PC-3 (cell line): ENCODE data around the gene TNFSF8. TPM values are rescaled to one million over a fixed set of nuclear protein-coding genes. Genes with fewer than 3 reads are reported as not detected.

Source experiments
- ATAC-seq: fragments of 200-7000 bp; cut with Tn5 transposase; 2 replicates; pipeline ENCODE4 v1.9.1; 2020; ENCODE audit warnings: mild to moderate bottlenecking, moderate library complexity
- BruUV-seq: library from RNA; stranded (reverse); fragments of 400-500 nt; replicated peaks from 2 replicates; lab custom pipeline; 2021; lab: Mats Ljungman, UMichigan
- CTCF ChIA-PET: fragments of 300-600 bp; sonication (Branson Sonifier 250); formaldehyde crosslinking; loops from one replicate; lab custom pipeline; 2022; ENCODE audit warnings: antibody characterized with exemption; lab: Charles Lee
- POLR2A ChIA-PET: fragments of 300-600 bp; sonication (Branson Sonifier 250); formaldehyde crosslinking; loops from one replicate; lab custom pipeline; 2022; ENCODE audit warnings: antibody characterized with exemption; ENCODE audit not compliant: unreplicated experiment; lab: Charles Lee
- DNase-seq: peaks from one replicate; pipeline ENCODE4 v3.0.0-alpha.2; 2015
- H2AFZ ChIP-seq: fragments of 300-600 bp; sonication (generic); 2 replicates; pipeline ENCODE4 v1.6.0; 2016; ENCODE audit warnings: antibody characterized with exemption, low read length
- H3F3A ChIP-seq: fragments of 300-600 bp; sonication (generic); one replicate; pipeline ENCODE4 v1.6.0; 2017; ENCODE audit warnings: antibody characterized with exemption, low read length, control low read depth, mild to moderate bottlenecking; ENCODE audit not compliant: unreplicated experiment
- H3K27ac ChIP-seq: fragments of 300-600 bp; sonication (generic); 2 replicates; pipeline ENCODE4 v1.5.1; 2016; ENCODE audit warnings: mild to moderate bottlenecking, low read length
- H3K27me3 ChIP-seq: fragments of 300-600 bp; sonication (generic); 2 replicates; pipeline ENCODE4 v1.6.1; 2016; ENCODE audit warnings: low read length, mixed read lengths
- H3K36me3 ChIP-seq: fragments of 300-600 bp; sonication (generic); 2 replicates; pipeline ENCODE4 v1.6.1; 2016; ENCODE audit warnings: low read depth, mixed run types, low read length, mixed read lengths
- H3K4me1 ChIP-seq: fragments of 300-600 bp; sonication (generic); 2 replicates; pipeline ENCODE4 v1.5.1; 2016; ENCODE audit warnings: low read length; ENCODE audit not compliant: insufficient read depth
- H3K4me2 ChIP-seq: fragments of 300-600 bp; sonication (generic); 2 replicates; pipeline ENCODE4 v1.6.0; 2016; ENCODE audit warnings: low read length
- H3K4me3 ChIP-seq: fragments of 300-600 bp; sonication (generic); 2 replicates; pipeline ENCODE4 v1.5.1; 2016; ENCODE audit warnings: mild to moderate bottlenecking, low read length, mixed read lengths
- H3K79me2 ChIP-seq: fragments of 300-600 bp; sonication (generic); 2 replicates; pipeline ENCODE4 v1.6.1; 2017; ENCODE audit warnings: low read length, mixed read lengths
- H3K9ac ChIP-seq: fragments of 300-600 bp; sonication (generic); 2 replicates; pipeline ENCODE4 v1.6.0; 2016; ENCODE audit warnings: mild to moderate bottlenecking, low read length
- H3K9me2 ChIP-seq: fragments of 300-600 bp; sonication (generic); replicated peaks from 2 replicates; pipeline ENCODE4 v1.6.1; 2016; ENCODE audit warnings: mixed run types, low read length, mixed read lengths
- H3K9me3 ChIP-seq: fragments of 300-600 bp; sonication (generic); 2 replicates; pipeline ENCODE4 v1.6.1; 2016; ENCODE audit warnings: low read length, mixed read lengths
- H4K20me1 ChIP-seq: fragments of 300-600 bp; sonication (generic); 2 replicates; pipeline ENCODE4 v1.6.1; 2016; ENCODE audit warnings: low read length, mixed read lengths
- EZH2 ChIP-seq: fragments of 300-600 bp; sonication (generic); IDR thresholded peaks from one replicate; pipeline ENCODE4 v1.6.1; 2017; ENCODE audit warnings: antibody characterized with exemption, mild to moderate bottlenecking, low read length; ENCODE audit not compliant: unreplicated experiment
- EZH2phosphoT487 ChIP-seq: fragments of 300-600 bp; sonication (generic); IDR thresholded peaks from 2 replicates; pipeline ENCODE4 v1.6.1; 2018; ENCODE audit warnings: mild to moderate bottlenecking, antibody characterized with exemption, low read length, borderline replicate concordance
- intact Hi-C: fragments of 100-400 bp; cut with micrococcal nuclease; formaldehyde crosslinking; loops from 2 replicates; pipeline ENCODE4 v1.9.0; 2023
- total RNA-seq: library from RNA; depleted of rRNA; stranded (reverse); fragments of >200 nt; gene quantifications from 2 replicates; pipeline ENCODE4 v1.2.3, GENCODE V29; 2014
- TF ChIP-seq, protein P1 (sequence below): fragments of 300-600 bp; sonication (generic); conservative IDR thresholded peaks from 2 replicates; pipeline ENCODE4 v1.5.1; 2017; ENCODE audit warnings: antibody characterized with exemption, low read depth, mild to moderate bottlenecking, low read length

The TNFSF8 gene
- total RNA-seq, 1 experiment from 2014 or later: not detected

DNA sequence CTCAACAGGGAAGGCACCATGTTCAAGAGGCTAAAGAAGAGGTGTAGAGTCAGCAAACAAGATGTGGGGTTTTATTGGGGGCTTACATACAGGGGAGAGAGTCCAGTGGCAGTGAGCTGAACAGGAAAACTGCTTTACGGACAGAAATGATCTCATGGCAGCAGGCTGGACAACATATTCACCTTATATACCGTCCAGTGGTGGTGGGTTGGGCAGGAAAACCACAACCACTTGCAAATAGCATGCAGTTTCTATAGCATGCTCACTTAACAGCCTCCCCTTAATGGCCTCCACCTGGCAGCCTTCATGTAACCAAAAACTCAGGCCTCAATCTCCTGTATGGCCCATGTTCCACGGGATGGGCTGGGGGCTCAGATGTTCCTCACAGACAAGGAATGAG lies 5.4 kb downstream of the TNFSF8 start:
- ATAC-seq: no peak
- H4K20me1 ChIP-seq: no peaks in the 10 kb centered on the region
- H2AFZ ChIP-seq: no peak overlapping the region
- CTCF ChIA-PET: no interaction called here
- H3F3A ChIP-seq: no peaks in the 10 kb centered on the region
- no peaks in the 10 kb centered on the region for H3K79me2 ChIP-seq
- intact Hi-C loops: no loop called here
- no peak for DNase-seq
- no peaks in the 10 kb centered on the region for H3K27me3 ChIP-seq
- H3K4me3 ChIP-seq: no peak overlapping the region
- POLR2A ChIA-PET: no interaction called here
- no peaks in the 10 kb centered on the region for H3K9me3 ChIP-seq
- TF ChIP-seq, protein P1, sequence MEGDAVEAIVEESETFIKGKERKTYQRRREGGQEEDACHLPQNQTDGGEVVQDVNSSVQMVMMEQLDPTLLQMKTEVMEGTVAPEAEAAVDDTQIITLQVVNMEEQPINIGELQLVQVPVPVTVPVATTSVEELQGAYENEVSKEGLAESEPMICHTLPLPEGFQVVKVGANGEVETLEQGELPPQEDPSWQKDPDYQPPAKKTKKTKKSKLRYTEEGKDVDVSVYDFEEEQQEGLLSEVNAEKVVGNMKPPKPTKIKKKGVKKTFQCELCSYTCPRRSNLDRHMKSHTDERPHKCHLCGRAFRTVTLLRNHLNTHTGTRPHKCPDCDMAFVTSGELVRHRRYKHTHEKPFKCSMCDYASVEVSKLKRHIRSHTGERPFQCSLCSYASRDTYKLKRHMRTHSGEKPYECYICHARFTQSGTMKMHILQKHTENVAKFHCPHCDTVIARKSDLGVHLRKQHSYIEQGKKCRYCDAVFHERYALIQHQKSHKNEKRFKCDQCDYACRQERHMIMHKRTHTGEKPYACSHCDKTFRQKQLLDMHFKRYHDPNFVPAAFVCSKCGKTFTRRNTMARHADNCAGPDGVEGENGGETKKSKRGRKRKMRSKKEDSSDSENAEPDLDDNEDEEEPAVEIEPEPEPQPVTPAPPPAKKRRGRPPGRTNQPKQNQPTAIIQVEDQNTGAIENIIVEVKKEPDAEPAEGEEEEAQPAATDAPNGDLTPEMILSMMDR: no peak
- TF ChIP-seq EZH2 (no peak), EZH2phosphoT487 (no peak)
- no peak overlapping the region for H3K9ac ChIP-seq
- no peak overlapping the region for H3K27ac ChIP-seq
- H3K4me1 ChIP-seq: no peaks in the 10 kb centered on the region
- H3K9me2 ChIP-seq: no peaks in the 10 kb centered on the region
- no peaks in the 10 kb centered on the region for H3K36me3 ChIP-seq
- no TSS peak for BruUV-seq
- H3K4me2 ChIP-seq: no peak overlapping the region

DNA sequence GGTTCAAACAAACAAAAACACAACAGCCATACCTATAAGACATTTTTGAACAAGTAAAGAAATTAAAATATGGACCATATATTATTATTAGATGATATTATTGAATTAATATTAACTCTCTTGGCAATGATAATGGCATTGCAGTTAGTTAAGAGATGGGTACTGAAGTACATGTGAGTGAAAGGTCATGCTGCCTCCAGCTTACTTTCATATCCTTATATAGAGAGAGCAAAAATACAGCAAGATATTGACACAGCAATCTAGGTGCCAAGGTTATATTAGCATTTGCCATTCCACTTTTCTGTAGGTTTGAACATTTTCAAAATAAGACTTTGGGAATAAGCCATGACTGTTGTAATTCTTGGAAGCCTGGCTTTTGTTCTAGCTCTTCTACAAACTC lies 6.1 kb downstream of the TNFSF8 start:
- ATAC-seq (no peak), DNase-seq (no peak)
- no peaks in the 10 kb centered on the region for H3K9me3 ChIP-seq
- no peaks in the 10 kb centered on the region for H3K27me3 ChIP-seq
- TF ChIP-seq, protein P1: no peak
- TF ChIP-seq EZH2phosphoT487 (no peak), EZH2 (no peak)
- H3K9ac ChIP-seq: no peak overlapping the region
- no peak overlapping the region for H2AFZ ChIP-seq
- no peak overlapping the region for H3K4me3 ChIP-seq
- CTCF ChIA-PET: no interaction called here
- no peaks in the 10 kb centered on the region for H3K4me1 ChIP-seq
- H4K20me1 ChIP-seq: no peaks in the 10 kb centered on the region
- POLR2A ChIA-PET: no interaction called here
- BruUV-seq: no TSS peak
- H3F3A ChIP-seq: no peaks in the 10 kb centered on the region
- no peaks in the 10 kb centered on the region for H3K36me3 ChIP-seq
- H3K9me2 ChIP-seq: no peaks in the 10 kb centered on the region
- intact Hi-C loops: no loop called here
- H3K27ac ChIP-seq: no peak overlapping the region
- H3K79me2 ChIP-seq: no peaks in the 10 kb centered on the region
- no peak overlapping the region for H3K4me2 ChIP-seq

DNA sequence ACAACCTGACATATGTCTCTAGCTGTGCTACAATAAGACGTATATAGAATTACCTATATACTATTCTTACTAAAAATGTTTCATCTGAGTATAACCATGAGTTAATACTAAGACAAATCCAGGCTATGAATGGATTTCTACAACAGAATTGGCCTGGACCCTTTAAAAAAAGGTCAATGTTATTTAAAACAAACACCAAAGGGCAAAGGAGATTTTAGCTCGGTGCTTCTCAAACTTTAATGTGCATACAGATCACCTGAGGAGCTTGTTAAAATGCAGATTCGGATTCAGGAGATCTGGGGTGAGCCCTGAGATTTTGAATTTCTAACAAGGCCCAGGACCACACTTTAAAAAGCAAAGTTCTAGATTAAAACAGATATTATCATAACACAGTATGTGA lies 6.5 kb downstream of the TNFSF8 start:
- no peak overlapping the region for H3K27ac ChIP-seq
- no peaks in the 10 kb centered on the region for H3K79me2 ChIP-seq
- H3K9me3 ChIP-seq: no peaks in the 10 kb centered on the region
- CTCF ChIA-PET: no interaction called here
- H4K20me1 ChIP-seq: no peaks in the 10 kb centered on the region
- ATAC-seq (no peak), DNase-seq (no peak)
- H3K27me3 ChIP-seq: no peaks in the 10 kb centered on the region
- no peaks in the 10 kb centered on the region for H3K4me1 ChIP-seq
- intact Hi-C loops: no loop called here
- H3K4me3 ChIP-seq: no peak overlapping the region
- POLR2A ChIA-PET: no interaction called here
- no peak overlapping the region for H3K4me2 ChIP-seq
- TF ChIP-seq EZH2 (no peak), EZH2phosphoT487 (no peak)
- TF ChIP-seq, protein P1: no peak
- BruUV-seq: no TSS peak
- H3K36me3 ChIP-seq: no peaks in the 10 kb centered on the region
- H3K9me2 ChIP-seq: no peaks in the 10 kb centered on the region
- no peaks in the 10 kb centered on the region for H3F3A ChIP-seq
- H3K9ac ChIP-seq: no peak overlapping the region
- H2AFZ ChIP-seq: no peak overlapping the region
